Measurements from ENCODE around the gene YAP1.

- no peak for TF ChIP-seq REST (IDR thresholded peaks at IDR 0.05)
- no peak for TF ChIP-seq EHMT2 (IDR thresholded peaks at IDR 0.05; ENCODE audit: low read depth)
These were observed 95.6 kb downstream of the YAP1 start for GRCh38 chr11:102205805-102206204.
